ENCODE results near the gene NEU2. TPM values are rescaled to one million over a fixed set of nuclear protein-coding genes. Genes with fewer than 3 reads are reported as not detected.

The NEU2 gene
- total and polyA plus RNA-seq, 2 of the 13 experiments (the other 11 are each of a cell fraction or from before 2014, with no cell fraction given): not detected

DNA sequence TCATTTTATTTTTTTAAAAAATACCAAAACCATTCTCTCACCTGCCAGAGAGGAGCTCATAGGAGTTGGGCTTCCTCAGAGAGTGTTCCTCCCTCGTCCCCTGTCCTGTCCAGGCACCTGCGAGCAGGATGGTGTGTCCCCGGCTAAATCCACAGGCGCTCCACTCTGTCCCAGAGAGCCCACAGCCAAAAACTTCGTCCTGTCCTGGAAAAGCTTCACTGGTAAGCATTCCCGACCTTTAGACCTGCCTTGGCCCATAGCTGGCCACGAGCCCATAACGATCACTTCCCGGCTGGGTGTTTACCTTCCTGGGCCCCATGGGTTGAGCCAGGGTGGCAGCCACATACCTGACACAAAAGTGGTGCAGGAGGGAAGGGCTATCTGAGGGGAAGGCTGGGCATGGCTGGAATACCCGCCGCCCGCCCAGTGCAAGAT, 19.4 kb upstream of the NEU2 start, which contains the start of gene NGEF (continued):
- TF ChIP-seq ZNF747 (CRISPR knock-in tag; IDR thresholded peaks at IDR 0.05; ENCODE audit: borderline replicate concordance) (peak; percentile 67; the same call in 1 of the 2 replicates), HMGXB4 (CRISPR knock-in tag; IDR thresholded peaks at IDR 0.05; ENCODE audit: borderline replicate concordance in 1 of 2, low read depth in 1 of 2) (peak in 1 of 2 experiments; percentile 81), NFRKB (IDR thresholded peaks at IDR 0.05) (no peak), ATRX (CRISPR knock-in tag; IDR thresholded peaks at IDR 0.05; ENCODE audit: borderline replicate concordance) (no peak), PHF20 (CRISPR knock-in tag; IDR thresholded peaks at IDR 0.05) (0 out of 2 replicates have a peak, but pooled peaks have one; percentile 37), ATM (IDR thresholded peaks at IDR 0.05; ENCODE audit: borderline replicate concordance) (no peak), SATB2 (CRISPR knock-in tag; IDR thresholded peaks at IDR 0.05) (no peak), HIC2 (CRISPR knock-in tag; IDR thresholded peaks at IDR 0.05; ENCODE audit: low read depth) (peak; percentile 99), TCF7 (IDR thresholded peaks at IDR 0.05; ENCODE audit: low read depth) (no peak), ZNF543 (CRISPR knock-in tag; IDR thresholded peaks at IDR 0.05) (peak; percentile 85; the same call in 1 of the 2 replicates), ZNF34 (CRISPR knock-in tag; IDR thresholded peaks at IDR 0.05; ENCODE audit: borderline replicate concordance) (no peak), ZNF782 (CRISPR knock-in tag; IDR thresholded peaks at IDR 0.05; ENCODE audit: borderline replicate concordance) (no peak; the same call in 1 of the 2 replicates), SRF (IDR thresholded peaks at IDR 0.05; ENCODE audit: low read depth, low read length) (no peak), ZNF749 (CRISPR knock-in tag; IDR thresholded peaks at IDR 0.05; ENCODE audit: borderline replicate concordance) (no peak), ZKSCAN5 (CRISPR knock-in tag; IDR thresholded peaks at IDR 0.05) (no peak), ZBTB1 (CRISPR knock-in tag; IDR thresholded peaks at IDR 0.05; ENCODE audit: borderline replicate concordance) (no peak), ZNF33B (CRISPR knock-in tag; IDR thresholded peaks at IDR 0.05) (no peak), IKZF4 (CRISPR knock-in tag; IDR thresholded peaks at IDR 0.05; ENCODE audit: borderline replicate concordance, low read depth, not compliant biosample characterization) (peak; percentile 68), ZFP37 (CRISPR knock-in tag; IDR thresholded peaks at IDR 0.05; ENCODE audit: borderline replicate concordance) (no peak), ZNF382 (CRISPR knock-in tag; IDR thresholded peaks at IDR 0.05; ENCODE audit: borderline replicate concordance) (no peak)
- TF ChIP-seq, protein P1, sequence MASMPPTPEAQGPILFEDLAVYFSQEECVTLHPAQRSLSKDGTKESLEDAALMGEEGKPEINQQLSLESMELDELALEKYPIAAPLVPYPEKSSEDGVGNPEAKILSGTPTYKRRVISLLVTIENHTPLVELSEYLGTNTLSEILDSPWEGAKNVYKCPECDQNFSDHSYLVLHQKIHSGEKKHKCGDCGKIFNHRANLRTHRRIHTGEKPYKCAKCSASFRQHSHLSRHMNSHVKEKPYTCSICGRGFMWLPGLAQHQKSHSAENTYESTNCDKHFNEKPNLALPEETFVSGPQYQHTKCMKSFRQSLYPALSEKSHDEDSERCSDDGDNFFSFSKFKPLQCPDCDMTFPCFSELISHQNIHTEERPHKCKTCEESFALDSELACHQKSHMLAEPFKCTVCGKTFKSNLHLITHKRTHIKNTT (CRISPR knock-in tag; IDR thresholded peaks at IDR 0.05): no peak
- TF ChIP-seq, protein P2, sequence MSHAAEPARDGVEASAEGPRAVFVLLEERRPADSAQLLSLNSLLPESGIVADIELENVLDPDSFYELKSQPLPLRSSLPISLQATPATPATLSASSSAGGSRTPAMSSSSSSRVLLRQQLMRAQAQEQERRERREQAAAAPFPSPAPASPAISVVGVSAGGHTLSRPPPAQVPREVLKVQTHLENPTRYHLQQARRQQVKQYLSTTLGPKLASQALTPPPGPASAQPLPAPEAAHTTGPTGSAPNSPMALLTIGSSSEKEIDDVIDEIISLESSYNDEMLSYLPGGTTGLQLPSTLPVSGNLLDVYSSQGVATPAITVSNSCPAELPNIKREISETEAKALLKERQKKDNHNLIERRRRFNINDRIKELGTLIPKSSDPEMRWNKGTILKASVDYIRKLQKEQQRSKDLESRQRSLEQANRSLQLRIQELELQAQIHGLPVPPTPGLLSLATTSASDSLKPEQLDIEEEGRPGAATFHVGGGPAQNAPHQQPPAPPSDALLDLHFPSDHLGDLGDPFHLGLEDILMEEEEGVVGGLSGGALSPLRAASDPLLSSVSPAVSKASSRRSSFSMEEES (CRISPR knock-in tag; IDR thresholded peaks at IDR 0.05): peak; percentile 82

All from HepG2 (cell line).